A549 (cell line): ENCODE results near the gene THRA. TPM values are rescaled to one million over a fixed set of nuclear protein-coding genes. Genes with fewer than 3 reads are reported as not detected.

ENCODE experiments used
- ATAC-seq, 2 experiments: fragments of 200-7000 bp in 1 of 2; fragments of >200 bp in 1 of 2; cut with Nextera tagmentation in 1 of 2; cut with Tn5 transposase in 1 of 2; 3 replicates each; pipeline versions ENCODE4 v1.8.0 to v1.9.1; 2018 to 2020; ENCODE audit warnings: mild to moderate bottlenecking in 1 of 2, moderate library complexity in 1 of 2
- CTCF ChIA-PET: fragments of 300-600 bp; sonication (Branson Sonifier 250); formaldehyde crosslinking; extraction: SDS; loops from one replicate; lab custom pipeline; 2021; ENCODE audit warnings: antibody characterized with exemption, inconsistent platforms; lab: Yijun Ruan, JAX
- POLR2A ChIA-PET: fragments of 350-600 bp; formaldehyde crosslinking; extraction: SDS; loops from one replicate; lab custom pipeline; 2021; ENCODE audit warnings: antibody characterized with exemption, inconsistent platforms; lab: Yijun Ruan, JAX
- DNase-seq, 2 experiments: peaks; one replicate each; pipeline versions ENCODE4 v3.0.0 to v3.0.0-alpha.2; 2011 to 2016; ENCODE audit warnings: low read depth in 1 of 2, low spot score in 1 of 2
- FAIRE-seq: peaks from 2 replicates; lab custom pipeline; 2011; peaks lifted over from hg19 to GRCh38; lab: Jason Lieb, UNC
- H3K27ac ChIP-seq, 2 experiments: fragments of >200 bp; sonication (Bioruptor Twin); formaldehyde crosslinking; 3 replicates each; pipeline ENCODE4 v1.5.1; 2016 to 2017
- H3K4me1 ChIP-seq: fragments of >200 bp; sonication (Bioruptor Twin); formaldehyde crosslinking; 3 replicates; pipeline ENCODE4 v1.6.1; 2016
- H3K4me2 ChIP-seq: fragments of >200 bp; sonication (Bioruptor Twin); formaldehyde crosslinking; 3 replicates; pipeline ENCODE4 v1.6.1; 2016
- H3K4me3 ChIP-seq: fragments of >200 bp; sonication (Bioruptor Twin); formaldehyde crosslinking; 3 replicates; pipeline ENCODE4 v1.5.1; 2016
- H3K9me3 ChIP-seq: fragments of >200 bp; sonication (Bioruptor Twin); formaldehyde crosslinking; 3 replicates; pipeline ENCODE4 v1.6.1; 2016
- CBX8 ChIP-seq: fragments of 200-600 bp; sonication (generic); IDR thresholded peaks from 2 replicates; pipeline ENCODE4 v1.6.1; 2016
- CHD2 ChIP-seq: fragments of 150-350 bp; IDR thresholded peaks from 2 replicates; pipeline ENCODE4 v1.6.1; 2014; ENCODE audit warnings: low read length; ENCODE audit not compliant: partially characterized antibody
- CTCF ChIP-seq: fragments of >200 bp; sonication (Bioruptor Twin); formaldehyde crosslinking; IDR thresholded peaks from 3 replicates; pipeline ENCODE4 v1.5.1; 2016
- ESRRA ChIP-seq: fragments of 150-350 bp; IDR thresholded peaks from 2 replicates; pipeline ENCODE4 v1.6.1; 2014; ENCODE audit warnings: mild to moderate bottlenecking, low read length, borderline replicate concordance
- FOSB ChIP-seq: fragments of 250-450 bp; sonication (Bioruptor Pico); IDR thresholded peaks from 2 replicates; pipeline ENCODE4 v1.5.0; 2020; ENCODE audit warnings: mild to moderate bottlenecking, moderate library complexity
- FOSL2 ChIP-seq, 2 experiments: fragments of 450-650 bp in 1 of 2; fragments of >200 bp in 1 of 2; sonication (Bioruptor Twin) in 1 of 2; formaldehyde crosslinking; IDR thresholded peaks; 2 replicates each; pipeline versions ENCODE4 v1.5.0 to v1.6.1; 2016 to 2020; ENCODE audit warnings: mild to moderate bottlenecking in 1 of 2, moderate library complexity in 1 of 2
- HDAC2 ChIP-seq: fragments of 200-600 bp; sonication (generic); IDR thresholded peaks from 2 replicates; pipeline ENCODE4 v1.6.1; 2016
- HES2 ChIP-seq: fragments of >200 bp; sonication (Bioruptor Twin); formaldehyde crosslinking; IDR thresholded peaks from 2 replicates; pipeline ENCODE4 v1.6.1; 2016
- HOXB13 ChIP-seq: fragments of 250-450 bp; sonication (Bioruptor Pico); IDR thresholded peaks from 2 replicates; pipeline ENCODE4 v1.5.0; 2020; ENCODE audit warnings: low read depth, mild to moderate bottlenecking, moderate library complexity
- HOXB5 ChIP-seq: fragments of 250-450 bp; sonication (Bioruptor Pico); IDR thresholded peaks from 2 replicates; pipeline ENCODE4 v1.5.0; 2020; ENCODE audit warnings: mild to moderate bottlenecking, moderate library complexity
- JUNB ChIP-seq: fragments of >200 bp; sonication (Bioruptor Twin); formaldehyde crosslinking; IDR thresholded peaks from 2 replicates; pipeline ENCODE4 v1.6.1; 2016
- KDM1A ChIP-seq: fragments of 200-600 bp; sonication (generic); IDR thresholded peaks from 2 replicates; pipeline ENCODE4 v1.6.1; 2016; ENCODE audit warnings: low read depth, mild to moderate bottlenecking
- KDM5A ChIP-seq: fragments of 200-600 bp; sonication (generic); IDR thresholded peaks from 2 replicates; pipeline ENCODE4 v1.6.1; 2016; ENCODE audit warnings: antibody characterized with exemption, mild to moderate bottlenecking
- MAFK ChIP-seq: fragments of 450-650 bp; IDR thresholded peaks from 2 replicates; pipeline ENCODE4 v1.6.1; 2014; ENCODE audit not compliant: partially characterized antibody
- MAZ ChIP-seq: fragments of 150-350 bp; IDR thresholded peaks from 2 replicates; pipeline ENCODE4 v1.6.1; 2014; ENCODE audit warnings: antibody characterized with exemption, low read depth, low read length, borderline replicate concordance
- MYC ChIP-seq: IDR thresholded peaks from 2 replicates; pipeline ENCODE4 v1.6.1; 2012; ENCODE audit warnings: mild to moderate bottlenecking, inconsistent platforms, low read length, improper control_type of control experiment, borderline replicate concordance
- POLR2AphosphoS2 ChIP-seq: conservative IDR thresholded peaks from 2 replicates; pipeline ENCODE4 v1.6.1; 2012; ENCODE audit warnings: low read length, improper control_type of control experiment, inconsistent platforms
- RAD21 ChIP-seq, 2 experiments: fragments of >200 bp in 1 of 2; sonication (Bioruptor Twin) in 1 of 2; formaldehyde crosslinking in 1 of 2; IDR thresholded peaks in 1 of 2; conservative IDR thresholded peaks in 1 of 2; 2 replicates in 1 of 2; 3 replicates in 1 of 2; pipeline ENCODE4 v1.6.1; 2012 to 2018; ENCODE audit warnings: inconsistent platforms in 1 of 2
- RARB ChIP-seq: fragments of 250-450 bp; sonication (Bioruptor Pico); IDR thresholded peaks from 2 replicates; pipeline ENCODE4 v1.8.0; 2021; ENCODE audit warnings: mild to moderate bottlenecking, moderate library complexity
- RFX5 ChIP-seq: fragments of 450-650 bp; IDR thresholded peaks from 2 replicates; pipeline ENCODE4 v1.7.1; 2014; ENCODE audit warnings: antibody characterized with exemption, mild to moderate bottlenecking, moderate library complexity
- TFCP2L1 ChIP-seq: fragments of 250-450 bp; sonication (Bioruptor Pico); IDR thresholded peaks from 2 replicates; pipeline ENCODE4 v1.5.0; 2021; ENCODE audit warnings: mild to moderate bottlenecking
- TP53 ChIP-seq: fragments of 250-450 bp; sonication (Bioruptor Pico); IDR thresholded peaks from 2 replicates; pipeline ENCODE4 v1.5.0; 2021; ENCODE audit warnings: mild to moderate bottlenecking, moderate library complexity
- ZC3H11A ChIP-seq: fragments of 450-650 bp; IDR thresholded peaks from 2 replicates; pipeline ENCODE4 v1.6.1; 2014; ENCODE audit warnings: antibody characterized with exemption, mild to moderate bottlenecking
- ZFP36 ChIP-seq: fragments of 450-650 bp; IDR thresholded peaks from 2 replicates; pipeline ENCODE4 v1.6.1; 2014; ENCODE audit warnings: borderline replicate concordance; ENCODE audit not compliant: partially characterized antibody
- ZNF302 ChIP-seq: fragments of 250-450 bp; sonication (Bioruptor Pico); IDR thresholded peaks from 2 replicates; pipeline ENCODE4 v1.9.0; 2021; ENCODE audit warnings: inconsistent platforms, mild to moderate bottlenecking, moderate library complexity
- WGBS: methylation state at CpG from one replicate; pipeline ENCODE4 v1.1.6; 2017; ENCODE audit errors: missing lambda C conversion rate; 5-methylcytosine and 5-hydroxymethylcytosine counted together
- polyA plus RNA-seq, 4 experiments: library from polyadenylated mRNA; depleted of rRNA in 3 of 4; stranded (reverse); fragments of >200 nt; fragmentation: RNase III in 1 of 4; extraction: RNeasy Plus Mini Kit Qiagen cat#74134 plus additional on column Dnase treatment in 1 of 4; gene quantifications; 2 replicates in 3 of 4; 3 replicates in 1 of 4; pipeline ENCODE4 v1.2.3, GENCODE V29; 2011 to 2017
- TF ChIP-seq, protein P1 (sequence below): IDR thresholded peaks from 2 replicates; pipeline ENCODE4 v1.6.1; 2012
- TF ChIP-seq, protein P2 (sequence below): IDR thresholded peaks from 2 replicates; pipeline ENCODE4 v1.6.1; 2012; ENCODE audit warnings: low read depth, borderline replicate concordance
- TF ChIP-seq, protein P3 (sequence below): fragments of 150-350 bp; IDR thresholded peaks from 2 replicates; pipeline ENCODE4 v1.6.1; 2014; ENCODE audit warnings: low read depth, mild to moderate bottlenecking, low read length

Gene THRA
- polyA plus RNA-seq, 2 of the 4 experiments (the other 2 are of a cell fraction): 20.1 to 22.5 TPM

DNA sequence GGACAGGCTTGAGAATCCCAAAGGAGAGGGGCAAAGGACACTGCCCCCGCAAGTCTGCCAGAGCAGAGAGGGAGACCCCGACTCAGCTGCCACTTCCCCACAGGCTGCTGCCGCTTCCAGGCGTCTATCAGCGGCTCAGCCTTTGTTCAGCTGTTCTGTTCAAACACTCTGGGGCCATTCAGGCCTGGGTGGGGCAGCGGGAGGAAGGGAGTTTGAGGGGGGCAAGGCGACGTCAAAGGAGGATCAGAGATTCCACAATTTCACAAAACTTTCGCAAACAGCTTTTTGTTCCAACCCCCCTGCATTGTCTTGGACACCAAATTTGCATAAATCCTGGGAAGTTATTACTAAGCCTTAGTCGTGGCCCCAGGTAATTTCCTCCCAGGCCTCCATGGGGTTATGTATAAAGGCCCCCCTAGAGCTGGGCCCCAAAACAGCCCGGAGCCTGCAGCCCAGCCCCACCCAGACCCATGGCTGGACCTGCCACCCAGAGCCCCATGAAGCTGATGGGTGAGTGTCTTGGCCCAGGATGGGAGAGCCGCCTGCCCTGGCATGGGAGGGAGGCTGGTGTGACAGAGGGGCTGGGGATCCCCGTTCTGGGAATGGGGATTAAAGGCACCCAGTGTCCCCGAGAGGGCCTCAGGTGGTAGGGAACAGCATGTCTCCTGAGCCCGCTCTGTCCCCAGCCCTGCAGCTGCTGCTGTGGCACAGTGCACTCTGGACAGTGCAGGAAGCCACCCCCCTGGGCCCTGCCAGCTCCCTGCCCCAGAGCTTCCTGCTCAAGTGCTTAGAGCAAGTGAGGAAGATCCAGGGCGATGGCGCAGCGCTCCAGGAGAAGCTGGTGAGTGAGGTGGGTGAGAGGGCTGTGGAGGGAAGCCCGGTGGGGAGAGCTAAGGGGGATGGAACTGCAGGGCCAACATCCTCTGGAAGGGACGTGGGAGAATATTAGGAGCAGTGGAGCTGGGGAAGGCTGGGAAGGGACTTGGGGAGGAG is 47.5 kb upstream of the THRA start, which contains the start of gene CSF3:
CSF3 (plus strand) TSS at position 436 of the 993 bp plus-strand sequence; CDS start at position 471, 35 bp downstream.
- CTCF ChIA-PET: interaction anchor here (0.6 to 24.9 kb wide), 43 partner anchors 9 to 361 kb away, joined by 3 to 625 read pairs (median 4); partner anchors contain the start of genes CASC3, MED24 and PSMD3
- 64% methylated on average over 20 of the region's 20 CpGs for WGBS
- FAIRE-seq: no peak
- 0 out of 3 replicates have a peak within 1 kb of the TSS, but pooled peaks have one; percentile 5 for H3K4me2 ChIP-seq
- no peaks in the 10 kb centered on the region for H3K9me3 ChIP-seq
- POLR2A ChIA-PET: interaction anchor here (0.7 kb wide), 1 partner anchor 98 kb away, joined by 3 read pairs; no protein-coding TSS in a partner anchor
- TF ChIP-seq RFX5: no peak
- no peak for TF ChIP-seq CHD2
- no peak for TF ChIP-seq HOXB5 (CRISPR knock-in tag)
- TF ChIP-seq, protein P1, sequence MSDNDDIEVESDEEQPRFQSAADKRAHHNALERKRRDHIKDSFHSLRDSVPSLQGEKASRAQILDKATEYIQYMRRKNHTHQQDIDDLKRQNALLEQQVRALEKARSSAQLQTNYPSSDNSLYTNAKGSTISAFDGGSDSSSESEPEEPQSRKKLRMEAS: no peak
- no peak for TF ChIP-seq CTCF
- TF ChIP-seq MAZ: no peak
- TF ChIP-seq RARB (CRISPR knock-in tag): no peak
- no peak for TF ChIP-seq CBX8
- TF ChIP-seq FOSL2 (IDR thresholded peaks at IDR 0.05): no peak
- TF ChIP-seq FOSL2 (CRISPR knock-in tag; IDR thresholded peaks at IDR 0.05): no peak
- no peak for TF ChIP-seq FOSB (CRISPR knock-in tag)
- TF ChIP-seq HDAC2: no peak
- TF ChIP-seq KDM5A: no peak
- TF ChIP-seq ESRRA: no peak
- DNase-seq: no peak
- peaks cover 17% of the 10 kb centered on the region; the same call in 2 of the 3 replicates for H3K4me1 ChIP-seq
- ATAC-seq: 0 out of 6 replicates have a peak, but pooled peaks have one; percentile 1 to 4
- H3K27ac ChIP-seq: peak within 1 kb of the TSS; percentile 42 to 46; a peak in 3 of 6 replicates
- H3K4me3 ChIP-seq: no peak within 1 kb of the TSS

- ChIA-PET POLR2A (interaction anchor here (1.6 kb wide), 1 partner anchor 9 kb away, joined by 3 read pairs; no protein-coding TSS in a partner anchor), CTCF (interaction anchor here (0.6 to 24.9 kb wide), 28 partner anchors 10 to 338 kb away, joined by 3 to 625 read pairs (median 4); partner anchors contain the start of gene PSMD3)
- Histone ChIP-seq H3K27ac (peak overlapping the region in 1 of 2 experiments; percentile 2; a peak in 2 of 6 replicates), H3K4me2 (no peak overlapping the region), H3K9me3 (no peaks in the 10 kb centered on the region), H3K4me1 (peaks cover 25% of the 10 kb centered on the region), H3K4me3 (no peak overlapping the region)
- DNase-seq (no peak), ATAC-seq (no peak), FAIRE-seq (no peak)
- WGBS: 84% methylated on average over 26 of the region's 26 CpGs
- TF ChIP-seq HDAC2 (no peak), ZFP36 (no peak), HOXB13 (CRISPR knock-in tag) (no peak), MAFK (no peak), KDM1A (no peak), POLR2AphosphoS2 (no peak), TP53 (no peak), ZNF302 (no peak), HES2 (no peak), ZC3H11A (no peak), RAD21 (conservative IDR thresholded peaks at IDR 0.05 in 1 of 2, IDR thresholded peaks at IDR 0.05 in 1 of 2) (no peak), MYC (no peak), TFCP2L1 (CRISPR knock-in tag) (no peak), JUNB (no peak), ESRRA (no peak)
- TF ChIP-seq, protein P2, sequence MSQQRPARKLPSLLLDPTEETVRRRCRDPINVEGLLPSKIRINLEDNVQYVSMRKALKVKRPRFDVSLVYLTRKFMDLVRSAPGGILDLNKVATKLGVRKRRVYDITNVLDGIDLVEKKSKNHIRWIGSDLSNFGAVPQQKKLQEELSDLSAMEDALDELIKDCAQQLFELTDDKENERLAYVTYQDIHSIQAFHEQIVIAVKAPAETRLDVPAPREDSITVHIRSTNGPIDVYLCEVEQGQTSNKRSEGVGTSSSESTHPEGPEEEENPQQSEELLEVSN: no peak
- TF ChIP-seq, protein P3, sequence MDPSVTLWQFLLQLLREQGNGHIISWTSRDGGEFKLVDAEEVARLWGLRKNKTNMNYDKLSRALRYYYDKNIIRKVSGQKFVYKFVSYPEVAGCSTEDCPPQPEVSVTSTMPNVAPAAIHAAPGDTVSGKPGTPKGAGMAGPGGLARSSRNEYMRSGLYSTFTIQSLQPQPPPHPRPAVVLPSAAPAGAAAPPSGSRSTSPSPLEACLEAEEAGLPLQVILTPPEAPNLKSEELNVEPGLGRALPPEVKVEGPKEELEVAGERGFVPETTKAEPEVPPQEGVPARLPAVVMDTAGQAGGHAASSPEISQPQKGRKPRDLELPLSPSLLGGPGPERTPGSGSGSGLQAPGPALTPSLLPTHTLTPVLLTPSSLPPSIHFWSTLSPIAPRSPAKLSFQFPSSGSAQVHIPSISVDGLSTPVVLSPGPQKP: no peak
Observed at GRCh38 chr17:40015998-40016985, 46.5 kb upstream of the THRA start.
